HG03066 (cell line): ENCODE data around the gene CPSF7.
"Not testable (repeated sequence)": the region's sequence is repeated elsewhere in the genome, so short reads cannot be mapped to it uniquely, and the experiment has no call there.

ENCODE experiments used
- ATAC-seq: cut with Tn5 transposase; IDR thresholded peaks from one replicate; pipeline ENCODE4 v1.9.1; 2021; ENCODE audit warnings: low read depth; ENCODE audit not compliant: unreplicated experiment

Gene CPSF7

GRCh38 chr11:61392981-61393595 lies 36.7 kb downstream of the CPSF7 start:
- ATAC-seq, result no peak

- ATAC-seq, result no peak
Measured at GRCh38 chr11:61390161-61390560, 39.6 kb downstream of the CPSF7 start.

- no peak for ATAC-seq
Measured at GRCh38 chr11:61384271-61385242, 45.2 kb downstream of the CPSF7 start.

- not testable (repeated sequence) for ATAC-seq
Measured at GRCh38 chr11:61383859-61384258, 45.9 kb downstream of the CPSF7 start.

- ATAC-seq, result no peak
Measured at GRCh38 chr11:61380884-61381283, 48.9 kb downstream of the CPSF7 start.

- ATAC-seq, result no peak
Measured at GRCh38 chr11:61378713-61379313, 51.0 kb downstream of the CPSF7 start.

GRCh38 chr11:61377461-61378160 lies 52.2 kb downstream of the CPSF7 start:
- no peak for ATAC-seq

- ATAC-seq, result no peak
Measured at GRCh38 chr11:61375761-61376108, 54.0 kb downstream of the CPSF7 start.

- no peak for ATAC-seq
Measured at GRCh38 chr11:61372659-61373420, 56.9 kb downstream of the CPSF7 start.

- ATAC-seq, result no peak
Measured at GRCh38 chr11:61370349-61371005, 59.3 kb downstream of the CPSF7 start.

- peak; percentile 66 for ATAC-seq
Measured at GRCh38 chr11:61369372-61370348, 60.1 kb downstream of the CPSF7 start.

- ATAC-seq, result no peak
Measured at GRCh38 chr11:61368646-61369045, 61.1 kb downstream of the CPSF7 start.

- ATAC-seq, result no peak
Measured at GRCh38 chr11:61367406-61367805, 62.4 kb downstream of the CPSF7 start.

- ATAC-seq, result no peak
Measured at GRCh38 chr11:61364012-61364675, 65.6 kb downstream of the CPSF7 start.

GRCh38 chr11:61362542-61362875 lies 67.3 kb downstream of the CPSF7 start:
- ATAC-seq, result no peak

GRCh38 chr11:61361741-61362541 lies 67.8 kb downstream of the CPSF7 start, which contains the start of the genes CYB561A3 and TMEM138:
Gene CYB561A3 (minus strand): TSS chr11:61361882. CDS start chr11:61356713, 5,169 bp downstream.
Gene TMEM138 (plus strand): TSS chr11:61362374. CDS start chr11:61364391, 2,017 bp downstream.
- ATAC-seq, result peak; percentile 78

GRCh38 chr11:61361237-61361740 lies 68.5 kb downstream of the CPSF7 start:
- no peak for ATAC-seq
